ENCODE results near the gene PTPRN.
A peak's percentile ranks its signal among the peaks of the same experiment; 100 is the strongest.

The PTPRN gene

DNA sequence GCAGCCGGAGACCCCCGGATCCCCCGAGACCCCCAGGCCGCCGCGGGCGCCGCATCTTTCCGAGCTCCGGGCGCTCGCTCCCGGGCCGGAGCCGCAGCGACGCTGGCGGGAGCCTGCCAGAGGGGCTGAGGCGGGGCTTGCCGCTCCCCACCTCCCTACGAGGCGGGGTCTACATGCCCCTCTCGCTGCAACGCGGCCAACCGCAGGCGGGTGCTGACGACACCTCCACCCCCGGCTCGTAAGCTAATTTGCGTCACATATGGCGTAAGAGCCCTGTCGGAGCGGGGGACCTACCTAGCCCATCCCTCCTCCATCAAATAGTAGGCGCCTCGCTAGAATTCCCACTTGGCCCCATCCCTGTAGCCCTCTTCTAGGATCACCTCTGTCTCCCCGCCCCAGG lies at the start of gene PTPRN:
TSS of gene PTPRN (minus strand) at position 124 of the 400 bp plus-strand sequence. CDS start at position 55, 69 bp downstream.
- TF ChIP-seq, protein P1, sequence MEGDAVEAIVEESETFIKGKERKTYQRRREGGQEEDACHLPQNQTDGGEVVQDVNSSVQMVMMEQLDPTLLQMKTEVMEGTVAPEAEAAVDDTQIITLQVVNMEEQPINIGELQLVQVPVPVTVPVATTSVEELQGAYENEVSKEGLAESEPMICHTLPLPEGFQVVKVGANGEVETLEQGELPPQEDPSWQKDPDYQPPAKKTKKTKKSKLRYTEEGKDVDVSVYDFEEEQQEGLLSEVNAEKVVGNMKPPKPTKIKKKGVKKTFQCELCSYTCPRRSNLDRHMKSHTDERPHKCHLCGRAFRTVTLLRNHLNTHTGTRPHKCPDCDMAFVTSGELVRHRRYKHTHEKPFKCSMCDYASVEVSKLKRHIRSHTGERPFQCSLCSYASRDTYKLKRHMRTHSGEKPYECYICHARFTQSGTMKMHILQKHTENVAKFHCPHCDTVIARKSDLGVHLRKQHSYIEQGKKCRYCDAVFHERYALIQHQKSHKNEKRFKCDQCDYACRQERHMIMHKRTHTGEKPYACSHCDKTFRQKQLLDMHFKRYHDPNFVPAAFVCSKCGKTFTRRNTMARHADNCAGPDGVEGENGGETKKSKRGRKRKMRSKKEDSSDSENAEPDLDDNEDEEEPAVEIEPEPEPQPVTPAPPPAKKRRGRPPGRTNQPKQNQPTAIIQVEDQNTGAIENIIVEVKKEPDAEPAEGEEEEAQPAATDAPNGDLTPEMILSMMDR (IDR thresholded peaks at IDR 0.05; ENCODE audit: low read depth, low read length, missing control alignments): no peak
- H3K4me3 ChIP-seq (replicated peaks; ENCODE audit: low read depth, low read length): peak within 1 kb of the TSS; percentile 27
- no peak for DNase-seq (ENCODE audit: extremely low read depth, low read depth)

DNA sequence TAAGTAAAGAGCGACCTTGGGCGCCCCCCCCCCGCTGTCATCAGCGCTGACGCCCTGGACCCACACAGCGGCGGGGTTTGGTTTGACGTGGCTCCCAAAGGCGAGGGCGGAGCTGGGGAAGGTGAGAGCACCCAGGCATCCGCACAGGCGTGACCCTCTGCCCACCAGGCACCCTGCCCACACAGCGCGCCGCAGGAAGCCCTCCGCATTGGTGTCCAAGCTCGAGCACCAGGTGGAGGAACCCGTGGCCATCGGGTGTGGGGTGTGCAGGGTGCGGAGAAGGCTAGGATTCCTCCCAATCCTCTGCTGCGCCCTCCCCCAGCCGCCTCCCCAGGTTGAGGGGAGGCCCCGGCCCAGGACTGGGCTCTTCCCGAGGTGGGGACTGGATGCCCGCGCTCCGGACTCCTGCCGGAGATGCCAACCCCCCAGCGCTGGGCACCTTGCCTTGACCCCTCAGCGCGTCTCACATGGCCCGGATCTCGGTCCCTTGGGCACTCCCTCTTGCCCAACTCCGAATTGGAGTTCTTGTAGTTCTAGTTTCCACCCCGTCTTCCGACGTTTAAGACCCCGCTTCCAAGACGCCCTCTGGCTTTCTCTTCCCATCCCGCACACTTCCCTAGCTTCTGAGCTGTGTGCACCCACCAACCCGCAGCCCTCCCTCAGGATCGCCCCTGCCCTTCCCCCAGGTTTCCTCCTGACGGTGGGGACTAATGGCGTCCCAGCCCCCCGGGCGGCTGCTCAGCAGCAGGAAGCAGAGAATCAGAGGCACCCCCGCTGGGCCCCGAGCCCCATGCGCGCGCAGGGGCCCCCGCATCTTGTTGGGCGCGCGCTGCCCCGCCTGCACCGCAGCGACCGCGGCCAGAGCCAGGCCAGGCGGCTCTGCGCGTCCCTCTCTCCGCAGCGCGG lies 49.2 kb upstream of the PTPRN start:
- TF ChIP-seq, protein P1 (IDR thresholded peaks at IDR 0.05; ENCODE audit: low read depth, low read length, missing control alignments): no peak
- DNase-seq (ENCODE audit: extremely low read depth, low read depth): no peak

DNA sequence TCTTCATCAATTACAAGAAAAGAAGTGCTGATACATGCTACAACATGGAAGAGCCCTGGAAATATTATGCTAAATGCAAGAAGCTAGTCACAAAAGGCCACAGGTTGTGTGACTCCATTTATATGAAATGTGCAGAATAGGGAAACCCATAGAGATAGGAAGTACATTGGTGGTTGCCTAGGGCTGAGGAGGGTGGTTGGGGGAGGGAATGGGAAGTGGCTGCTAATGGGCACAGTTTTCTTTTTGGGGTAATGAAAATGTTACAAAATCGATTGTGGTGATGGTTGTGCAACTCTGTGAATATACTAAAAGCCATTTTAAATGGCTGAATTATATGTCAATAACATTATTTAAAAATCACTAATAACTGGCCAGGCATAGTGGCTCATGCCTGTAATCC lies 47.6 kb upstream of the PTPRN start:
- no peak for DNase-seq (ENCODE audit: extremely low read depth, low read depth)
- TF ChIP-seq, protein P1 (IDR thresholded peaks at IDR 0.05; ENCODE audit: low read depth, low read length, missing control alignments): no peak
- no peak overlapping the region for H3K4me3 ChIP-seq (replicated peaks; ENCODE audit: low read depth, low read length)

More for the DNA sequence above, 49.2 kb upstream of the PTPRN start:
- 0 out of 2 replicates have a peak overlapping the region, but pooled peaks have one; percentile 9 for H3K4me3 ChIP-seq (replicated peaks; ENCODE audit: low read depth, low read length)

DNA sequence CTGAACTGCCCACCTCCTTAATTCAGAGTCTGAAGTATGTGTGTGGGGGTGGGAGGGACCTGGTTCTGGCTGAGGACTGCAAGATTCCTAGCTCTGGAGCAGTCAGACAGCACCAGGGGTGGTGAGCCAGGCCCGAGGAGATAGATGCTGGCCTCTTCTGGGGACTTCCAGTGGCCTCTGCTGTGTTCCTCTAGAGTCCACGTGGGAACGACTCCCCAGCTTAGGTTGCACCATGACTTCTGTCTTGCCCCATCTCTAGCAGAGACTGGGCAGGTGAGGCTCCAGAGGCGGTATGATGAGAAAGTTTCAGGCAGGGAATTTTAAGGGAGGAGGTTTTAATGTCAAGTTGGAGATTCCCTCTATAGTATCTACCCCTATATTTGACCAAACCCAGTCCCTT lies 45.4 kb upstream of the PTPRN start:
- TF ChIP-seq, protein P1 (IDR thresholded peaks at IDR 0.05; ENCODE audit: low read depth, low read length, missing control alignments): no peak
- DNase-seq (ENCODE audit: extremely low read depth, low read depth): no peak
- H3K4me3 ChIP-seq (replicated peaks; ENCODE audit: low read depth, low read length): no peak overlapping the region

DNA sequence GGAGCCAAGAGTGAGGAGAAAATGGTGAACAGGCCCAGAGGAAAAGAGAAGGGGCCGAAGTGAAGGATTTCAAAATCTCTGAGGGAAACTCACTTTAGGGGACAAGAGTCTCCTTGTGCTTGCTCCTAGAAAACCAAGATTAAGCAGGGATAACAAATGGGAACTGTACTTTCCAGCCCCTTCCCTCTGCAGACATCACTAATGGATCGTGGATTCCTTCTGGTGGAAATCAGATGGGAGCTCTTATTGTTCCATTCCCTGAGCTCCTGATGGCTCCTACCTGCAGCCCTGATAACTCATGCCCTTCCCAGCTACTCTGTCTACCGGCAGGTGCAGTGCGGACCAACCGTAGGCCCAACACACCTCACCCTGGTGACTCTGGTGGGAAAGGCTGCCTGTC lies 43.9 kb upstream of the PTPRN start:
- TF ChIP-seq, protein P1 (IDR thresholded peaks at IDR 0.05; ENCODE audit: low read depth, low read length, missing control alignments): no peak
- no peak overlapping the region for H3K4me3 ChIP-seq (replicated peaks; ENCODE audit: low read depth, low read length)

DNA sequence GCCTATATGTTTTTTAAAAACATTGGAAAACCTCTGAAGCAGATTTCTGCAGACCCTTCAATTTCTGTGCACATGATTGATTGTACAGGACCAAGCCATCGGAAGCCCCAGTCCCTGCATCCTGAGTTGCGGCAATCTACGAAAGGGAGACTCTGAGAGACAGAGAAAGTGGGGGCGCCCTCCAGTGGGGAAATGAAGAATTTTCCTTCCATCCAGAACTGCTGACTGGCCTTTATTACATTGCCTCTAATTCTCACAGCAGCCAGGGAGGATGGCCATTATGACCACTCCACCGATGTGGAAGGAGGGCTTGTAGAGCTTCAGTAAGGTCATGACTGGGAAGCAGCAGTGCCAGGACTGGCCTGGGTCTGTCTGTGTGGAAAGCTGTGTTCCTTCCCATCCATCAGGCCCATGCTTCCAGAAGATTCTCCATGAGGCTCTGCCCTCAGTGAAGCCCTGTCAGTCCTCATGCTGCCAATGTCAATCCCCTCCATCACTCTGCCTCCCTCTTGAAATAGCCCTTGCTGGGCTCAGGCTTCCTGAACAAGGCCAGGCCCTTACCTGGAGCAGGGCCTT lies 43.3 kb upstream of the PTPRN start:
- TF ChIP-seq, protein P1 (IDR thresholded peaks at IDR 0.05; ENCODE audit: low read depth, low read length, missing control alignments): peak; percentile 71
- no peak overlapping the region for H3K4me3 ChIP-seq (replicated peaks; ENCODE audit: low read depth, low read length)
- peak; percentile 26 for DNase-seq (ENCODE audit: extremely low read depth, low read depth)

More for the DNA sequence above, 43.9 kb upstream of the PTPRN start:
- no peak for DNase-seq (ENCODE audit: extremely low read depth, low read depth)
